GM19438 (cell line): ENCODE data around the gene TOGARAM2.
"Not testable (repeated sequence)": the region's sequence is repeated elsewhere in the genome, so short reads cannot be mapped to it uniquely, and the experiment has no call there.

Source experiments
- ATAC-seq: cut with Tn5 transposase; IDR thresholded peaks from one replicate; pipeline ENCODE4 v1.9.1; 2021; ENCODE audit warnings: low read depth; ENCODE audit not compliant: unreplicated experiment

TOGARAM2 gene

DNA sequence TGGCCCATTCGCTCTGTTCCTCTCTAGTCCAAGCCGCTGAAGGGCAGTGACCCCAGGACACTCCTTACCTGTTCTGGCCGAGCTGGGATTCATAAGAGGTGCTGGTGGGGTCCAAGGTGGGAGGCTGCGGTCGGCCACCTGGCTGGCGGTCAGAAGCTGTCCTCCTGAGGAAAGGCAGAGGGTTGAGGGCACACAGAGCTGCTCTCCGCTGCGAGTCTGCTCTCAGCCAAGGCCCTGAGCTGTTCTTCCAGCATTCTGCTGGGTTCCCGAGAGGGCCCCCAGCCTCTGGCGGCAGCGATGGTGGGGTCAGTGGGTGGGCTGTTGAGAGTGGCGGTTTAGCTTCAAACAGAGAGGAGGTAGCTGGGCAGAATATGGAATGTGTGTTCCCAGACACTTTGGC is 89.4 kb downstream of the TOGARAM2 start:
- no peak for ATAC-seq

DNA sequence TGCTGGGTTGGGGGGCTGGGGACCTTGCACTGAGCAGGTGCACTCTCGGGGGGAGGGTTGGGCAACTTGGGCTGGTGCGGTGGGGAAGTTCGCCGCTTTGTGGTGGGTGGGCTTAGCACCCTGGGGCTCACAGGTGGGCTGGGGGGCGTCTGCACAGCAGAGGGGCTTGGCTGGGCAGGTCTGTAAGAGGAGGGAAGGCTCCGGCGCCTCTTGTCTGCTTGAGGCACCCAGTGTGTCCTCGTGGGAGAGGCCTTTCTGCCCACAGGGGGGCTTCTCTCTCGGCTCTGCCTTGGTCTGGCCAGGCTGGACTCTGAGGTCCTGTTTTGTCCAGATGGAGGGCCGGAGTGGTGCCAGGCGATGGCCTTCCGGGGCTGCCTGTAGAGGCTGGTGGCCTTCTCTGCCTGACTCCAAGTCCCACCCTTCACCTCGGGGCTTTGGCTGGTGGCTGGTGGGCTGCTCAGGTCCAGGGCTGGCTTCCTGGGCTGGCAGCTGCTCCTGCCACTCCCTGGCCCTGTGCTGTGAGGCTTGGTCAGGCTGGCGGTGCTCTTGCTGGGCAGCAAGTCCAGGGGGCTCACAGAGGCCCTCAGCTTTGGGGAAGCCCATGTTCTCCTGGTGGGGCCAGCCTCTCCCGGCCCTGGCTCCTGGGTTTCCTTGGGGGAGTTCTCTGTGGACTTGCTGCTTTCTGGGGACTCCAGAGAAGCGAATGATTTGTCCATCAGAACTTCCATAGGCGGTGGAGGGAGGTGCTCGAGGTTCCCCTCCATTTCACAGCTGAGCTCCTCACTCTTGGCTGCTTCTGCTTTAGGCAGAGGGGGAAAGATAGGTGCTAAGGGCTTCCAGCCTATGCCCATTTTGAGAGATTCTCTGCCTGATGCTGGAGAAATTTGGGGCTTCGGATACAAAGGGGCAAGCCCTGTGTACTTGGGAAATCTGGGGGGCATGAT is 90.2 kb downstream of the TOGARAM2 start:
- ATAC-seq: no peak

DNA sequence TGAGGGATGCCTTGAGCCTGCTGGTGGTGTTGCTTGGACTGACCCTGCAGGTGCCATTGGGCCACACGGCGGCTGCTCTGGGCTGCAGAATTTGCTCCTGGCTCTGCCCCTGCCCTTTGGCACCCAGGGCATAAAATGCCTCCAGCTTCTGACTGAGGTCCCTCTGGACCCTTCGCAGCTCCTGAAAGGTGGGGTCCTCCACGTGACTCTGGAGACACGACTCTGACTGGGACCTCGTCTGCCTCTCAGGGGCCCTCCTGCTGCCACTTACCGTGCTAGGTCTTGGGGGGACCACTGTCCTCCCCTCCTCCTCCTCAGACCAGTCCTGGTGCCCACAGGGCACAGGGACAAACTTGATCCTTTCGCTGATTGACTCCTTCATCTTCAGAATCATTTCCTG is 91.2 kb downstream of the TOGARAM2 start:
- no peak for ATAC-seq

DNA sequence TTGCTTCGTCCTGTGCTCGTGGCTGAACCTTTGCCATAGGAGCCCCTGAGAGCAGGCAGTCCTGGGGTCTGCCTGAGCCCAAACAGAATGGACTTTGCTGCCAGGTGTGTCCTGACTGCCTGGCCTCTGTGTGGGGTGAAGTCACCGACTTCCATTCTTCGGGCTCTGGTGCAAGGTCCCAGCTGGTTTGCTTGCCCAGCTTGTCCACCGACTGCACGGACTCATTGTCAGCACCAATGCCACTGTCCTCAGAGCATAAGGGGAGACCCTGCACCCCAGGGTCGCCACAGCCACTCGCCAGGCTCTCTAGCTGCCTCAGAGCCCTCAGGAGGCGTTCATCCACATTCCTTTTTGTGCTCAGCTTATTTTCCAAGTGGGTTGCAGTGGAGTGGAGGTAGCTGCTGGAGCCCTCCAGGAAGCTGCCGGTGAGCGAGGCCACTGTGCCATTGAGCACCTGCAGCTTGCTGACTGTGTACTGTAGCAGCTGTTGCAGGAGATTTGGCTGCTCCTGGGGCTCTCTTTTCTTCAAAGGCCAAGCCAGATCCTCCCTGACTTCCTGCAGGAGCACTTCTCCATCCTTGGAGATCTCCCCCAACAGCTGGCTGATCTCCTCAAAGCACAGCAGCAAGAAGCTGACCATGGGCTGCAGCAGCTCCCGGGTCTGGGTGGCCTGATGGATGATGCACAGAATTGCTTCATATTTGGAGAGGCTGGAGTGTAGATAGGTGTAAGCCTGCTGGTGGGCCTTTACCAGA is 92.0 kb downstream of the TOGARAM2 start:
- ATAC-seq: no peak

DNA sequence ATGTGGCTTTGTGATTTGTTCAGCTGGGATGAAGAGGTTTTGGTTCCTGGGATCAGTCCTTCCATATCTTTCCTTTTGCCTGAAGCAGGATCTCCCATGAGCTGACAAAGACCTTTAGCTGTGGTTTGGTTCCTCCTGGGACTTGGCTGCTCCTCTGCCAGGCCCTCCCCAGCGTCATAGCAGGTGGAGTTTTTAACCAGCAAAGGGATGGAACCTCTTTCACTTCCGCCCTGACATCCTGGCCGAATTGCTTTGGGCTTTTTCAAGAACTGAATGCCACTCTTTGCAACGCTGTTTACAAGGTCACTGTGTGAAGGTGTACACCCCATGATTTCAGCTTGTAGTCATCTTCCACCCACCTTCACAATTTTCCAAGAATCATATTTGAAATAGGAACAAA is 92.8 kb downstream of the TOGARAM2 start:
- ATAC-seq: peak; percentile 89

DNA sequence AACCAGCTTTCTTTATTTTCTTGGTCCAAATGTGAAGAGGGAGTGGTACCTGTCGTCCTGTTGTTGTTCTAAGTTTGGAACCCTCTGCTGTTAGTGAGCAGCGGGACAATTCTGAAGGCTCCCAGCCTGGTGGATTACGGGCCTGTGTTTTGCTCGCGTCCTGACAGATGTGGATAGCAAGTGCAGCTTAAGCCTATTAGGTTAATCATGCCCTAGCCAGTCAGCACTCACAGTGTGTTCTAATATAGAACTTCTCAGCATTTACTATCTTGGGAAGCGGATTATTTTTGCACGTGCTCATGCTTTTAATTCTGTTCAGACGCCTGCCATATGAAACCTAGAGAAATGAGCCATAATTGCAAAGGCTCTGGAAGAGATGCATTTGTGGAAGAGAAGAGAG is 93.3 kb downstream of the TOGARAM2 start, which contains the start of gene PCARE:
Gene PCARE, minus strand, starts transcription at position 113 of the 400 bp plus-strand sequence. CDS start 262 bp downstream, outside the sequence.
- no peak for ATAC-seq

DNA sequence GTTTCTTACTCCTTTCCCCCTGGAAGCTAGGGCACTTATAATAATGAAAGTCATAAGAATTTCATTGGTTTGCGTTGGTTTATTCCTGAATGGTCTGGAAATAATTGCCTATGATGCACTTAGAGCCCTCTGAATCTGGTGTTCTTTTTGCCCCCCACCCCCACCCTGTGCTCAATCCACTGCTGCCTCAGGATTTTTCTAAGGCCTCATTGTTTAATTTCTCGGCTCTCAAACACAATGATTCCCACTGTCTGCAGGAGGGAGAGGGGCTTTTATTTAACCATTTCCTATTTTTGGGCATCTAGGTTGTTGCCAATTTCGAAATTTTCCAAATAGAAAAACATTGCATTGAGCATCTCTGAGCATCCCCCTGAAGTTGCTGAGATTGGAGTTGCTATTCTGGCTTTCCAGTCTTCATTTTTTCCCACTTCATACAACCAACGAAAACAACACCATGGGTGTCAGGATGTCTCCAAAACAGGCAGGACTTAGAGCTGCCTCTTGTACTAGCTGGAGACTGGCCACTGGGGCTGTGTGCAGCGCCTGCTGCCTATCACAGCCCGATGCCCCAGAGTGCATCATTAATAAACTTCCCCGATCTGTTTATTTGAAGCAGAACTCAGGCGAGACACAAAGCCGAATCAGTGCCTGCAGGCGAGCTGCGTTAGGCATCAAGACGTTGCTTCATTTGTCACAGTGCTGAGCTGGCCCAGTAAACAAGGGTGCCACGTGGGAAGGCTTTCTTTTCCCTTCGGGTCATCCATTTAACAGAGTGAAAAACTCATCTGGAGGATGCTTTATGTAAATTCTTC is 95.0 kb downstream of the TOGARAM2 start:
- ATAC-seq: no peak

DNA sequence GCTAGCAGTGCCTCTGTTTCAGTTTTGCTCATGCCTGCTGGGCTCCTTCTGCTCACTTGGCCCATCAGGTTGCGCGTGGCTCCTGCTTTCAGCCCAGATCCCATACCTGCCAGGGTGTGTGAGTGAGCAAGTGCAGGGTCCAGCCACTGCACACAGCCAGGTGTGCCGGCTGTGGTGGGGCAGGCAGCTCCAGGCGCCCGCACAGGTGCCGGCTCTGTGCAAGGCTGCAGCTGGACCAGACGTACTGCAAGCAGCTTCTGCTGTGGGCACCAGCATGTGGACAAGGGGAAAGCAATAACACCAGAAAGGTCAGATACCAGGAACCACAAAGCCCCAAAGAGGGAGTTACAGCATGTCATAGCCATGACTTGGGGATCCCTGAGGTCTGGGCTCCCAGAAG is 98.8 kb downstream of the TOGARAM2 start:
- ATAC-seq: no peak

DNA sequence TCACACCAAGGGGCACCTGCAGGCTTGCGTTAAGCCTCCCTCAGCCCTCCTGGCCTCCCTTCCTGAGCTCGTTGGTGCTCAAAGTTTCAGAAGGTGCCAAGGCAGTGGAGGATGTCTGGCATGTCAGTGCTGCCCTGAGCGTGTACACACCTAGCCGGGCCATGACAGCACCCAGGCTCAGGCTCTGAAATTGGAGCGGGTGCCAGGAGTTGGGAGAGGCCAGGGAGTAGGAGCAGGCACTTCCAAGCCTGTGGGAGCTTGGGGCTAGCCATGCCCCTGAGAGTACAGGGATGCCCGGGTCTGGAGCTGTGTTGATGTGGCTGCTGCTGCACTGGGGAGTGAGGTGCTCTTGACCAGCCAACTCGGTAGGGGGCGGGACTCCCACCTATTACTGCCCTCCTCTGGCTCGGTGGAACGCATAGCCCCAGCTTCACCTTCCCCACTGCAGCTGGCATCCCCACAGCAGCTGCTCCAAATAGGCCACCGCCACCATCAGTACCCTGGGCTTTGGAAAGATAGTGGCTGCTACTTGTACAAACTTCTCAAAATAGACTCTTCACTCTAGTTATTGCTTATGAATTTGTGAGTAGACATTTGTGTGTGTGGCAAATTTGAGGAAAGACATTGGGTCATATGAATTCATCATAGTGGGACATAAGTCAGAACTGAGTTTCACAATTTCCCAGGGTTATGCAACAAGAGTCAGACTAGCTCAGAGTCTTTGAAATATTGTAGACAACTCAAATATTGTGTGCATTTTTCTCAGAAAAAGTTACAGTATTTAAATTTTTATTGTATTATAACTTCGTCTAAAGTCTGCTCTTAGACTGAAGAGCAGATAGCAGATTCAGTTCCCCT is 100.0 kb downstream of the TOGARAM2 start:
- no peak for ATAC-seq

DNA sequence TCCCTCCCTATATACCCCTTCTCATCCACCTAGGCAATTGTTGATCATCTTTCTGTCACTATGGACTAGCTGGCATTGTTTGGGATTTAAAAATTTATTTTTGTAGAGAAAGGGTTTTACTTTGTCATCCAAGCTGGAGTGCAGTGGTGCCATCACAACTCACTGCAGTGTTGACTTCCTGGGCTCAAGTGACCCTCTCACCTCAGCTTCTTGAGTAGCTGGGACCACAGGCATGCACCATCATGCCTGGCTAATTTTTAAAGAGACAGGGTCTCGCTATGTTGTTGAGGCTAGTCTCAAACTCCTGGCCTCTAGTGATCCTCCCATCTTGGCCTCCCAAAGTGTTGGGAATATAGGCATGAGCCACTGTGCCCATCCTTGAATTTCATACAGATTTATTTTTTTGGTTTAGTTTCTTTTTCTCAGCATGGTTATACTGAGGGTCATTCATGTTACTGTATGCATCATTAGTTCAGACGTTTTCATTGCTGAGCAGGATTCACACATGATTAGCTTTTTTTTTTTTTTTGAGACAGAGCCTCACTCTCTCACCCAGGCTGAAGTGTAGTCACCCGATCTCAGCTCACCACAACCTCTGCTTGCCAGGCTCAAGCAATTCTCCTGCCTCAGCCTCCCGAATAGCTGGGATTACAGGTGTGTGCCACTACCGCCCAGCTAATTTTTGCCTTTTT is 101.9 kb downstream of the TOGARAM2 start:
- peak; percentile 74 for ATAC-seq

DNA sequence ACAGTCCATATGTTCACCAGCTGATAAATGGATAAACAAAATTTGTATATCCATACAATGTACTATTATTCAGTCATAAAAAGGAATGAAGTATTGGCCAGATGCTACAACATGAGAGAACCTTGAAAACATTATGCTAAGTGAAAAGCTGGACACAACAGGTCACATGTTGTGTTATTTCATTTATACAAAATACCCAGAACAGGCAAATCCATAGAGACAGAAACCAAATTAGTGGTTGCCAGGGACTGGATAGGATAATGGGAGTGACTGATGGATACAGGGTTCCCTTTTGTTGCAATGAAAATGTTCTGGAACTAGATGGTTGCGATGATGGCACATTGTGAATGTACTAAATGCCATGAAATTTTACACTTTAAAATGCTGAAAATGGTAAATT is 103.5 kb downstream of the TOGARAM2 start:
- no peak for ATAC-seq

DNA sequence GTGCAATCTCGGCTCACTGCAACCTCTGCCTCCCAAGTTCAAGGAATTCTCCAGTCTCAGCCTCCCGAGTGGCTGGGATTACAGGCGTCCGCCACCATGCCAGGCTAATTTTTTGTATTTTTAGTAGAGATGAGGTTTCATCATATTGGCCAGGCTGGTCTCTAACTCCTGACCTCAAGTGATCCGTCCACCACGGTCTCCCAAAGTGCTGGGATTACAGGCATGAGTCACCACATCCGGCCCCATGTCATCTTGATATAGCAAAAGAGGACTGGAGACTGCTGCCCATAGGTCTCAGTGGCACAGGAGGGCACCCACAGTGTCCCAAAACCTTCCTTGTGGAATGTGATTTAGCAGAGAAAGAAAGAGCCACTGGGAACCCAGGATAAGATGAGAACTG is 109.2 kb downstream of the TOGARAM2 start:
- not testable (repeated sequence) for ATAC-seq

DNA sequence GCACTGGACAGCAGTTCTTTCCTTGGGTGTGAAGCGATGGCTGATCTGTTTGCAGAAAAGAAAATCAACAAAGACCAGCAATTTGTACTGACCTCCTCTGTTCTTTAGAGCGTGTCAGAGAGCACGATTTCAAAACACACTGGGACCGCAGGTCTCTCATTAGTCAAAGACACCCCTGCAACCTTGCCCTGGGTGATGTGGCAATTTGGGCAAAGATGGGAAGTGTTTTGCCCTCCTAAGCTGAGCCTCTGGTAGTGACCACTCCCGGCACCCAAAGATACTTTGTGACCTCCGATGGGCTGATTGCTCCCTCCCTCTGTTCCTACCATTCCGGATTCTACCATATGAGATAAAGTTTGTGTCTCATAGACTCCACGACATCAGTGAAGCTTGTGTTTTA is 115.9 kb downstream of the TOGARAM2 start:
- ATAC-seq: no peak

DNA sequence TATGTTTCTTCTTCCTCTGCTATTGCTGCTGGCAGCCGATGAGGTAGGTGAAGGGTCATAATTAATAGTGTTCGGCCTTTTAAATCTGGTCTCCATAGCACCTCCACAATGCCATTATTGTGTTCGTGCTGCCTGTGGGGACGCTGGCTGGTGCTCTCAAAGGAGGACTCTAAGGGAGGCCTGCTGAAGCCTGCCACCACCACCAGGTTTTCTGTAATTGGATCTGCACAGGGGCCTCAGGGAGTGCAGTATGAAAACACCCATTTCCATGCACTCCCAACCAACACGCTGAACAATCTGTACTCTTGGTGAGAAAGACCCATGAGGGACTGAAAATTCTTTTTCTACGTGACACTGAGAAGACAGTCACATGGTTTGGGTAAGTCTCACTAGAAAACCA is 116.5 kb downstream of the TOGARAM2 start:
- ATAC-seq: no peak

DNA sequence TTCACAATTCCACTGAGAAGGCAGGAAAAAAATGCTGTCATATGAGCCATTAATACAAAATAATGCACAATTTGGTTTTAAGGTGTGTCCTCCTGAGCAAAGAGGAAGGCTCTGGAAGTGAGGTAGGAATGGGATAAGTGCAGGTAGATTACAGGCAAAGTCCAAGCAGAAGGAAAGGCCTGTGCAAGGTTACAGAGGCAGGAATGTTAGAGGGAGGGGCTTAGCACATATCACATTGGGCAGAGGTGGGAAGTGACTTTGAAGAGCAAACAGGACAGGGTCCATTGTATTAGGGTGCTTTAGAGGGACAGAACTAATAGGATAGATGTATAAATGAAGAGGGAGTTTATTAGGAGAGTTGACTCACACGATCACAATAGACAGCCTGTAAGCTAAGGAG is 119.5 kb downstream of the TOGARAM2 start:
- no peak for ATAC-seq
